Muscle of back (tissue), 13 donors: ENCODE data around the gene HNRNPR. TPM values are rescaled to one million over a fixed set of nuclear protein-coding genes. Genes with fewer than 3 reads are reported as not detected.
A peak's percentile ranks its signal among the peaks of the same experiment; 100 is the strongest.
"Not testable (repeated sequence)": the region's sequence is repeated elsewhere in the genome, so short reads cannot be mapped to it uniquely, and the experiment has no call there.

Experiments
- DNase-seq, 3 donors: peaks; one replicate each; pipeline versions ENCODE4 v3.0.0 to v3.0.0-alpha.2; 2013
- long read RNA-seq, 9 donors: transcript quantifications; one replicate each; lab custom pipeline, GENCODE V29; 2026
- polyA plus RNA-seq, 10 donors: library from polyadenylated mRNA; unstranded; fragments of 120-200 nt; gene quantifications; one replicate each; pipeline ENCODE4 v1.2.1, GENCODE V29; 2013; ENCODE audit not compliant: insufficient read length in 10 of 10

Gene HNRNPR
- polyA plus RNA-seq, result 100 to 1,000 TPM; 127 to 178 (median 143) TPM
- long read RNA-seq, donor 1, full-length matches to known transcripts, result 20 of 39 reads
- long read RNA-seq, donor 1, partial matches to known transcripts, result 0 of 39 reads
- long read RNA-seq, donor 1, other reads (novel, unspliced or antisense), result 19 of 39 reads
- long read RNA-seq, donor 2, full-length matches to known transcripts, result 12 of 31 reads
- long read RNA-seq, donor 2, partial matches to known transcripts, result 0 of 31 reads
- long read RNA-seq, donor 2, other reads (novel, unspliced or antisense), result 19 of 31 reads
- long read RNA-seq, donor 3, result 0 reads
- long read RNA-seq, donor 4, full-length matches to known transcripts, result 9 of 17 reads
- long read RNA-seq, donor 4, partial matches to known transcripts, result 8 of 17 reads
- long read RNA-seq, donor 4, other reads (novel, unspliced or antisense), result 0 of 17 reads
- long read RNA-seq, donor 5, full-length matches to known transcripts, result 7 of 28 reads
- long read RNA-seq, donor 5, partial matches to known transcripts, result 16 of 28 reads
- long read RNA-seq, donor 5, other reads (novel, unspliced or antisense), result 5 of 28 reads
- long read RNA-seq, donor 6, full-length matches to known transcripts, result 7 of 50 reads
- long read RNA-seq, donor 6, partial matches to known transcripts, result 31 of 50 reads
- long read RNA-seq, donor 6, other reads (novel, unspliced or antisense), result 12 of 50 reads
- long read RNA-seq, donor 7, full-length matches to known transcripts, result 8 of 20 reads
- long read RNA-seq, donor 7, partial matches to known transcripts, result 12 of 20 reads
- long read RNA-seq, donor 7, other reads (novel, unspliced or antisense), result 0 of 20 reads
- long read RNA-seq, donor 8, full-length matches to known transcripts, result 11 of 47 reads
- long read RNA-seq, donor 8, partial matches to known transcripts, result 28 of 47 reads
- long read RNA-seq, donor 8, other reads (novel, unspliced or antisense), result 8 of 47 reads
- long read RNA-seq, donor 9, partial matches to known transcripts, result 0 of 9 reads
- long read RNA-seq, donor 9, other reads (novel, unspliced or antisense), result 5 of 9 reads

DNA sequence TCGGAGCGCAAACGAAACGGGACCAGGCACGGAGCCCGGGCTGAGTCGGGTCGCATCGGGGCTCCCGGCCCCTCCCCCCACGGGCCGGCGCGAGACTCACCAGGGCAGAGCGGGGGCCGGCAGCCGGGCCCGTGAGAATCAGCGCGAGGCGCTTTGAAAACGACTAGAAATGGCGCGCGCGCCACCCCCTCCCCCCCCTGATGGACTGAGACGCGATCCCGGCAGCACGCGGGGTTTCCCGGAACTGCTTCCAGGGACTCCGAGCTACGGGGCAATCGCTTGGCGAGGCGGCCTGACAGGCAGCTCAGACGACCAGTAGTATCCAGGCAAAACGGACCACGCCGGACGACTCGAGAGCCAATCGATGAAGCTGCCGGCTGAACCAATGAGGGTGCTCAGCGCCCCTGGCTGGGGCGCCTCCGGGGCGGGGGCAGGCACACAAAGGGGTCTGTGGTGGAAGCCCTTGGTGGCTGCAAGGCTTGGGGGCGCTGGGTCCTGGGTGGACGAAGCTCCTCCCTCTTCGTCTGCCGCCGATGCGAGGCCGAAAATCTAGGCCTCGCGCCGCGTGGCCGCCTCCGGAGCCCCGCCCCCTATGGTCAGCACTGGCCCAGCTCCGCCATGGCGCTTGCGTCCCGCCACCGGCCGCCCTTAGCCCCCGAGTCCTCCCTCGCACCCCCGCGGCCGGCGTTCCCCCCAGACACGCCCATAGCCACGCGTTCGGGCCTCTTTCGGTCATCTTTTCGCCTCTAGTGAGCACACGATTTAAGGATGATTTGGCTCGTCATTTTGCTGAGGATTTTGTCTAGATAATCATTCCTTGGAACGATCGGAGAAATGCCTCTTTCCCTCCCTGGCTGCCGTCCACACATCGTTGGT is at the start of gene HNRNPR:
TSS of gene HNRNPR (minus strand) at position 174 of the 876 bp plus-strand sequence. CDS start 3,276 bp downstream, outside the sequence.
- peak; percentile 100 for DNase-seq

DNA sequence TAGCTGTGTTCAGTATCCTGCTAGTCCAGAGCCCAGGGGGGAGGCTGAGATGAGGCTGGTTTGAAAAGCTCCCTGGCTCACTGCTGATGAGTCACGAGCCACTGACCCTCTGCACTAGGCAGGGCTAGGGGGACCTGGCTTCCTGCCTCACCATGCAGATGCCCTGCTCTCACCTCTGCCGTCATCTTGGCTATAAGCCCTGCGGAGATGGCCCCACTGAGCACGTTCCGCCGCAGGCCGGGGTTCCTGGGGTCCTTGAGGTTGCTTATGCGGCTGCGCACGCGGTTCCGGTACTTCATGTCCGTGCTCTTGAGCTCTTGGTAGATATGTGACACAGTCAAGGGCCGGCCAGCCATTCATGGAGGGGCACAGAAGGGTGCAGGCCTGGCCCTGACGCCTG is 49.6 kb upstream of the HNRNPR start:
- DNase-seq, result no peak

DNA sequence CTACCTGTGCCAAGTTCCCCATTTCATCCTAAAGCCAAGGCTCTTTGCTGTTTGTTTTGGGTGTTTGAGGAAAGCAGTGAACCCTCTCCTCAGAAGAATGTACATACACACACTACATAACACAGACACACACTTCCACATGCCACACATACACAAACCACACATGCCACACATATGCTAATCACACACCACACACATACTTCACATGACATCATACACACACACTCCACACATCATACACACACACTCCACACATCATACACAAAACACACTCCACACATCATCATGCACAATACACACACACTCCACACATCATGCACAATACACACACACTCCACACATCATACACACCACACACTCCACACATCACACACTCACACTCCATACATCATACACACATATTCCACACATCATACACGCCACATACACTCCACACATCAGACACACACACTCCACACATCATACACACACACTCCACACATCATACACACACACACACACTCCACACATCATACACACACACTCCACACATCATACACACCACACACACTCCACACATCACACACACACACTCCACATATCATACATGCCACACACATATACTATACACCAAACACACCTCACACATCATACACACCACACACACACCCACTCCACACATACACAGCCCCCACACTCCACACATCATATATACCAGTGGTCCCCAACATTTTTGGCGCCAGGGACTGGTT is 48.2 kb upstream of the HNRNPR start:
- no peak for DNase-seq

- DNase-seq, result no peak
Observed at GRCh38 chr1:23389837-23390321, 45.8 kb upstream of the HNRNPR start.

- no peak for DNase-seq
Observed at GRCh38 chr1:23387494-23387893, 43.4 kb upstream of the HNRNPR start.

GRCh38 chr1:23385119-23385621 is 41.1 kb upstream of the HNRNPR start:
- DNase-seq, result no peak

DNA sequence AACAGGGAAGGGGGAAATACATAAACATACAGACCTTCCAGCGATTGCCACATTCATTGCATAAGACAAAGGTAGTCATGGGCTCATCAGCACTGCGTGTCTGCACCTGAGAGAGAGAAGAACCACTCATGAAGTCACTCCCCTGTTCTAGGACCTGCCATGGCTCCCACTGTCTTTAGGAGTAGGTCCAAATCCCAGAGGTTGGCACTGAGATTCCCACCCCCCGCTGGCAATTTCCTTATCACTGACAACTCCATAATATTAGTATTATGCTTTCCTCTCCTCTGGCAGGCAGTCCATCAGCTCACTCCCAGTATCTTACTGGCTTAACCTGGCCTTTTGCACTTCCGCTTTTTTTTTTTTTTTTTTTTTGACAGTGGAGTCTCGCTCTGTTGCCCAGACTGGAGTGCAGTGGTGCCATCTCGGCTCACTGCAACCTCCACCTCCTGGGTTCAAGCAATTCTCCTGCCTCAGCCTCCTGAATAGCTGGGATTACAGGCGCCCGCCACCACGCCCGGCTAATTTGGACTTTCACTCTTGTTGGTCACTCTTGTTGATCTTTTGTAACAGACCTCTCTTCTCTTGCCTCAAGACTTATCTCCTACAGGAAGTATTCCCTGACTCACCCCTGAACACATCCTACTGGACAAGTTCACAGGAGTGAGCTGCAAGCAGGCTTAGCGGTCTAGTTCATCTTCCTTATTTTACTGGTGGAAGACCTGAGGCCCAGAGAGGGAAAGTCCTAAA is 40.4 kb upstream of the HNRNPR start:
- DNase-seq, result no peak

- peak in 1 of 3 donors; percentile 73 for DNase-seq
Observed at GRCh38 chr1:23383577-23384311, 39.7 kb upstream of the HNRNPR start.

DNA sequence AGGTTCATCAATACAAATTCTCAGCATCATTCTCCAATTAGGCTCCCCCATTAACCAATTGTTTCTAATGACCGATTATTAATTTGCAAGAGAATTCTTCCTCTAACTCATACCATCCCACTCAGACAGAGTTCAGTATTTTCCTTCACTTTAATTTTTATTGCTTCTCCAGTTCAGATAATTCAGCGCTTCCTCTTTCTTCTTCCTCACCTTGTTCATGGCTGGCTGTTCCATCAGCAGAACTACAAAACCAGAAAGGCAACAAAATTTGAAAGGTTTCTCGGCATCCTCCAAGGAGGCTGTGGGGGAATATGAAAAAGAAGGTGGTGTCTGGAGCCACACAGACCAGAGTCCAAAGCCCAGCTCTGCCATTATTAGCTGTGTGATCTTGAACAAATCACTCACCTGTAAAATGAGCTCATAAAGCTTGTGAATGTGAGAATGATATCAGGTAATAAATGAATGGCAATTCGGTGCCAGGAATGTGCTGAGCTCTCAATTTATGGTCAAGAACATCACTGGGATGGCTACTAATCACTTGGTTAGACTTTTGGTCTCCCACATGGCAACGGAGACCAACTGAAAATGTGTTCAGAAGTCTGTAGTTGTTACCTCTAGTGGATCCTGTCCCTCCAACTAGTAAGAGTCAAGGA is 37.3 kb upstream of the HNRNPR start:
- DNase-seq, result no peak

GRCh38 chr1:23380719-23381118 is 36.6 kb upstream of the HNRNPR start:
- no peak for DNase-seq

DNA sequence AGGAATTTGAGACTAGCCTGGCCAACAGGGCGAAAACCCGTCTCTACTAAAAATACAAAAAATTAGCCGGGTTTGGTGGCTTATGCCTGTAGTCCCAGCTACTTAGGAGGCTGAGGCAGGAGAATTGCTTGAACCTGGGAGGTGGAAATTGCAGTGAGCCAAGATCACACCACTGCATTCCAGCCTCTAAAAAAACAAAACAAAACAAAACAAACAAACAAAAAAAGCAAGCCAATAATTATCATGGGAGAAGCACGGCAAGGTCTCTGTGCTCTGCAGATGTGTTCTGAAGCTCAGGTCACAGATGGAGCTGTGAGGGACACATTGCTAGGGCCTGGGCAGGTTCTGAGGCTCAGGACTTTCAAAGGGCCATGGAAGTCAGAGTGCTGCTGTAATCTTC is 36.2 kb upstream of the HNRNPR start:
- DNase-seq, result not testable (repeated sequence)

GRCh38 chr1:23376890-23377811 is 33.1 kb upstream of the HNRNPR start:
- DNase-seq, result no peak

GRCh38 chr1:23374079-23374735 is 30.1 kb upstream of the HNRNPR start:
- not testable (repeated sequence) for DNase-seq

DNA sequence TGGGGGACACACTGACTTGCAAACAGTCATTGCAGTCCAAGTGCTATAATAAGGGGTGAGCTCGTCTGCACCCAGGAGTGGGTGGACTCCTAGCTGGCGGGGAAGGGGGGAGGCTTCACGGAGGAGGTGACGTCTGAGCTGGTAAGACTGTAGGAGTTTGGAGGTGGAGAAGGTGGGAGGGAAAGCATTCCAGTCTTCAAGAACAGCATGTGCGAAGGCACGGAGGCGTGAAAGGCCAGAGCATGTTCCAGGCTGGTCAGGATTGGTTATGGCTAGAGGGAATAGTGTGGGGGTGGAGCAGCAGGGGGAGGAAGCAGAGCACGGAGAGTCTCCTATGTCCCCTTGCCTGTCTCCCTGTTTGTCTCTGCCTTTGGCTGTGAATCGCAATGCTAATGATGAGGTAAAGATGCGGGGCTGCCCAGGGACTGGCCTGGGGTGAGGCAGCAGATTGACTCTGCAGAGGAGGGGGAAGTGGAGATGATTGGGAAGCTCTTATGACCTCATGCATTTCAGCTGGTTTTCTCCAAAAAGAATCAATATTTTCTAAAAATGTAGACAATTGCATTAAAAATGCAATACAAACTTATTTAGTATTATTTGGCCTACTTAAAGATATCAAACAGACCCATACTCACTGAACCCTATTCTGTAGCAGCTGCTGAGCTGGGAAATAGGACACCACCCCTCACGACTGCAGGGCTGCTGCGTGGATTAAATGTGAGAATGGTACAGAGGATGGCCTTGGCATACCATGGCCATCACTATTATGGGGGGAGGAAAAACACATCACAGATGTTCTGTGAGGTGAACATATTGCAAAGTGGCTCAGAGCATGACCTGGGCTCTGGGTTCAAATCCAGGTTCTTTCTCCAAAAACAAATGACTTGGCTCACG is 28.1 kb upstream of the HNRNPR start:
- DNase-seq, result no peak
